Mesothelial cell of epicardium (in vitro differentiated cells): ENCODE data around the gene TDRD15. TPM values are rescaled to one million over a fixed set of nuclear protein-coding genes. Genes with fewer than 3 reads are reported as not detected.

Source experiments
- DNase-seq, 2 experiments: peaks; one replicate each; pipeline ENCODE4 v3.0.0; 2021; ENCODE audit warnings: low spot score in 2 of 2; ENCODE audit not compliant: unreplicated experiment in 2 of 2
- H3K27ac Mint-ChIP-seq: 2 replicates; pipeline ENCODE4 v1.8.0; 2021; ENCODE audit warnings: mixed read lengths
- H3K27me3 Mint-ChIP-seq: 2 replicates; pipeline ENCODE4 v1.8.0; 2021; ENCODE audit warnings: low read depth, mixed read lengths
- H3K36me3 Mint-ChIP-seq: 2 replicates; pipeline ENCODE4 v1.8.0; 2021; ENCODE audit warnings: mixed read lengths
- H3K4me1 Mint-ChIP-seq: 2 replicates; pipeline ENCODE4 v1.8.0; 2021; ENCODE audit warnings: mixed read lengths
- H3K4me3 Mint-ChIP-seq: 2 replicates; pipeline ENCODE4 v1.8.0; 2021; ENCODE audit warnings: mild to moderate bottlenecking, moderate library complexity, mixed read lengths
- H3K9me3 Mint-ChIP-seq: 2 replicates; pipeline ENCODE4 v1.8.0; 2021; ENCODE audit warnings: mixed read lengths
- total RNA-seq: library from RNA; stranded (reverse); gene quantifications from 3 replicates; pipeline ENCODE4 v1.2.1, GENCODE V29; 2021
- TF ChIP-seq, protein P1 (sequence below): fragments of 200-600 bp; sonication (generic); IDR thresholded peaks from one replicate; pipeline ENCODE4 v1.5.0; 2021; ENCODE audit warnings: antibody characterized with exemption; ENCODE audit not compliant: unreplicated experiment

TDRD15 gene
- total RNA-seq, 1 donor from 2014 or later: not detected

DNA sequence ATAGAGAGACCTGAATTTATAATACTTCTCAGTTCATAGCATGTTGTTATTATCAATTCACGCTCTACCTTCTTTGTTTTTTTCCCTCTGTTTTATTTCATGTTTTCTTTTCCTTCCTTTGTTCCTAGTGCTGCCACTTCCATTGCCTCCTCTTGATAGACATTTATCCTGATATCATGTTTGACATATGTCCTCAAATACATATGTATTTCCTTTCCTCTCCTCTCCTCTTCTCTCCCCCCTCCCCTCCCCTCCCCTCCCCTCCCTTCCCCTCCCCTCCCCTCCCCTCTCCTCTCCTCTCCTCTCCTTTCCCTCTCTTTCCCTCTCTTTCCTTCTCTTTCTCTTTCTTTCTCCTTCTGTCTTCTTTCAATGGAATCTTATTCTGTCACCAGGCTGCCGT is 67.8 kb downstream of the TDRD15 start:
- Mint-ChIP-seq H3K36me3 (no peaks in the 10 kb centered on the region), H3K4me3 (no peak overlapping the region), H3K27me3 (no peaks in the 10 kb centered on the region), H3K9me3 (peaks cover 9% of the 10 kb centered on the region), H3K4me1 (peaks cover 8% of the 10 kb centered on the region), H3K27ac (no peak overlapping the region)
- DNase-seq: no peak
- TF ChIP-seq, protein P1, sequence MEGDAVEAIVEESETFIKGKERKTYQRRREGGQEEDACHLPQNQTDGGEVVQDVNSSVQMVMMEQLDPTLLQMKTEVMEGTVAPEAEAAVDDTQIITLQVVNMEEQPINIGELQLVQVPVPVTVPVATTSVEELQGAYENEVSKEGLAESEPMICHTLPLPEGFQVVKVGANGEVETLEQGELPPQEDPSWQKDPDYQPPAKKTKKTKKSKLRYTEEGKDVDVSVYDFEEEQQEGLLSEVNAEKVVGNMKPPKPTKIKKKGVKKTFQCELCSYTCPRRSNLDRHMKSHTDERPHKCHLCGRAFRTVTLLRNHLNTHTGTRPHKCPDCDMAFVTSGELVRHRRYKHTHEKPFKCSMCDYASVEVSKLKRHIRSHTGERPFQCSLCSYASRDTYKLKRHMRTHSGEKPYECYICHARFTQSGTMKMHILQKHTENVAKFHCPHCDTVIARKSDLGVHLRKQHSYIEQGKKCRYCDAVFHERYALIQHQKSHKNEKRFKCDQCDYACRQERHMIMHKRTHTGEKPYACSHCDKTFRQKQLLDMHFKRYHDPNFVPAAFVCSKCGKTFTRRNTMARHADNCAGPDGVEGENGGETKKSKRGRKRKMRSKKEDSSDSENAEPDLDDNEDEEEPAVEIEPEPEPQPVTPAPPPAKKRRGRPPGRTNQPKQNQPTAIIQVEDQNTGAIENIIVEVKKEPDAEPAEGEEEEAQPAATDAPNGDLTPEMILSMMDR: no peak

Other genes starting within 250 kb of the TDRD15 start
- 0.13 to 0.23 TPM (median 0.22 TPM) in 3 replicates for gene APOB, start 79.9 kb upstream of the TDRD15 start, total RNA-seq